Activated B cell treated with CpG ODN at 0.5 μM for 24 hours (primary cell): ENCODE results near the gene TTC36. TPM values are rescaled to one million over a fixed set of nuclear protein-coding genes. Genes with fewer than 3 reads are reported as not detected.

ENCODE experiments used
- ATAC-seq: fragments of 200-7000 bp; cut with Tn5 transposase; one replicate; pipeline ENCODE4 v1.10.0; 2021; ENCODE audit warnings: low read depth, mild to moderate bottlenecking, moderate library complexity
- CTCF ChIA-PET: fragments of 350-600 bp; sonication (Branson Sonifier 250); formaldehyde crosslinking; loops from one replicate; lab custom pipeline; 2021; ENCODE audit warnings: antibody characterized with exemption; lab: Charles Lee
- POLR2A ChIA-PET: fragments of 350-600 bp; sonication (Branson Sonifier 250); formaldehyde crosslinking; loops from one replicate; lab custom pipeline; 2021; ENCODE audit warnings: antibody characterized with exemption; lab: Charles Lee
- DNase-seq: peaks from one replicate; pipeline ENCODE4 v3.0.0; 2022
- H3K27ac Mint-ChIP-seq: one replicate; pipeline ENCODE4 v1.8.0; 2020; ENCODE audit warnings: mixed read lengths
- H3K27me3 Mint-ChIP-seq: one replicate; pipeline ENCODE4 v1.8.0; 2021; ENCODE audit warnings: mixed read lengths
- H3K36me3 Mint-ChIP-seq: one replicate; pipeline ENCODE4 v1.8.0; 2021; ENCODE audit warnings: low read depth, mixed read lengths
- H3K4me1 Mint-ChIP-seq: one replicate; pipeline ENCODE4 v1.8.0; 2021; ENCODE audit warnings: mixed read lengths
- H3K4me3 Mint-ChIP-seq: one replicate; pipeline ENCODE4 v1.8.0; 2020; ENCODE audit warnings: mild to moderate bottlenecking, mixed read lengths
- H3K9me3 Mint-ChIP-seq: one replicate; pipeline ENCODE4 v1.8.0; 2020; ENCODE audit warnings: mixed read lengths
- CTCF ChIP-seq: fragments of 200-600 bp; IDR thresholded peaks from one replicate; pipeline ENCODE4 v1.8.0; 2022; ENCODE audit warnings: antibody characterized with exemption, mild to moderate bottlenecking
- intact Hi-C: fragments of 100-400 bp; cut with micrococcal nuclease; formaldehyde crosslinking; loops from one replicate; pipeline ENCODE4 v1.15.1; 2024
- total RNA-seq: library from RNA; stranded (reverse); gene quantifications from 2 replicates; pipeline ENCODE4 v1.2.3, GENCODE V29; 2022

TTC36 gene
- total RNA-seq, 1 donor from 2014 or later: 0.44 TPM

- H3K4me3 Mint-ChIP-seq: no peak overlapping the region
- intact Hi-C loops: no loop called here
- no peak for TF ChIP-seq CTCF
- peaks cover 41% of the 10 kb centered on the region for H3K36me3 Mint-ChIP-seq
- DNase-seq (no peak), ATAC-seq (no peak)
- H3K27ac Mint-ChIP-seq: no peak overlapping the region
- ChIA-PET CTCF (no interaction called here), POLR2A (no interaction called here)
- no peaks in the 10 kb centered on the region for H3K9me3 Mint-ChIP-seq
- H3K4me1 Mint-ChIP-seq: no peaks in the 10 kb centered on the region
- H3K27me3 Mint-ChIP-seq: no peaks in the 10 kb centered on the region
Measured at GRCh38 chr11:118545533-118545932, 18.3 kb downstream of the TTC36 start.

GRCh38 chr11:118547132-118547531 lies 19.9 kb downstream of the TTC36 start:
- TF ChIP-seq CTCF: no peak
- no peak for DNase-seq
- POLR2A ChIA-PET: interaction anchor here (0.7 kb wide), 1 partner anchor 363 kb away, joined by 4 read pairs; no protein-coding TSS in a partner anchor

GRCh38 chr11:118552341-118552740 lies 25.1 kb downstream of the TTC36 start:
- CTCF ChIA-PET: no interaction called here
- Mint-ChIP-seq H3K9me3 (no peaks in the 10 kb centered on the region), H3K27ac (no peak overlapping the region), H3K4me1 (no peaks in the 10 kb centered on the region), H3K4me3 (no peak overlapping the region), H3K36me3 (peaks cover 47% of the 10 kb centered on the region), H3K27me3 (no peaks in the 10 kb centered on the region)
- intact Hi-C loops: no loop called here
- ATAC-seq (no peak), DNase-seq (no peak)
- no peak for TF ChIP-seq CTCF
- POLR2A ChIA-PET: no interaction called here

More at GRCh38 chr11:118547132-118547531, 19.9 kb downstream of the TTC36 start:
- H3K27ac Mint-ChIP-seq: no peak overlapping the region
- H3K36me3 Mint-ChIP-seq: peaks cover 47% of the 10 kb centered on the region
- H3K4me3 Mint-ChIP-seq: no peak overlapping the region
- no peak for ATAC-seq
- no peaks in the 10 kb centered on the region for H3K9me3 Mint-ChIP-seq
- no peaks in the 10 kb centered on the region for H3K27me3 Mint-ChIP-seq
- H3K4me1 Mint-ChIP-seq: no peaks in the 10 kb centered on the region
- CTCF ChIA-PET: no interaction called here
- intact Hi-C loops: no loop called here

- Mint-ChIP-seq H3K36me3 (peaks cover 32% of the 10 kb centered on the region), H3K27ac (no peak overlapping the region), H3K4me3 (no peak overlapping the region), H3K9me3 (no peaks in the 10 kb centered on the region), H3K4me1 (peaks cover 7% of the 10 kb centered on the region), H3K27me3 (no peaks in the 10 kb centered on the region)
- DNase-seq (no peak), ATAC-seq (no peak)
- ChIA-PET CTCF (no interaction called here), POLR2A (no interaction called here)
- TF ChIP-seq CTCF: no peak
- intact Hi-C loops: no loop called here
Measured at GRCh38 chr11:118560806-118561205, 33.5 kb downstream of the TTC36 start.

GRCh38 chr11:118565051-118565450 lies 37.8 kb downstream of the TTC36 start:
- DNase-seq (no peak), ATAC-seq (no peak)
- ChIA-PET POLR2A (no interaction called here), CTCF (no interaction called here)
- Mint-ChIP-seq H3K9me3 (no peaks in the 10 kb centered on the region), H3K36me3 (peaks cover 10% of the 10 kb centered on the region), H3K4me3 (peak overlapping the region; percentile 68), H3K27ac (peak overlapping the region; percentile 20), H3K27me3 (no peaks in the 10 kb centered on the region), H3K4me1 (peaks cover 10% of the 10 kb centered on the region)
- intact Hi-C loops: loop anchor here (5.0 kb wide), 2 partner anchors 368 to 418 kb away; no protein-coding TSS in a partner anchor
- no peak for TF ChIP-seq CTCF
